Measurements from ENCODE around the gene CD300LG. TPM values are rescaled to one million over a fixed set of nuclear protein-coding genes. Genes with fewer than 3 reads are reported as not detected.
A peak's percentile ranks its signal among the peaks of the same experiment; 100 is the strongest.

Gene CD300LG
- total and polyA plus RNA-seq, 2 donors from 2014 or later = 1.2 to 3.1 TPM

DNA sequence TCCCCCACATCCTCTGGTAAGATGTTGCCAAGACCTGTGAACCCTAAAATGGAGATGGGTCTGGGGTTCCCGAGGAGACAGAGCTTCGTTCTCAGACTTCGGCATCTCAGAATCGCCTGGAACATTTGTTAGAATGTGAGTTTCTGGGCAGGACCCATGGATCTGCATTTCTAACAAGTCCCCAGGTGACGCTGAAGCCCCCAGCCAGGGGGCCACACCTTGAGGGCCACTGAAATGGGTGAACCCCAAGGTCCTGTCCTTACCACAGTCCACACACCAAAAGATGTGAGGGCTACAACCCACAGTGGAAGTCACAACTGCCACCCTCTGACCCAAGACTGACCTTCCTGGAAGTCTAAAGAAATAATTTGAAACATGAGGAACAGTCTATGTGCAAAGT, 28.0 kb upstream of the CD300LG start:
- FAIRE-seq = no peak
- TF ChIP-seq, protein P1, sequence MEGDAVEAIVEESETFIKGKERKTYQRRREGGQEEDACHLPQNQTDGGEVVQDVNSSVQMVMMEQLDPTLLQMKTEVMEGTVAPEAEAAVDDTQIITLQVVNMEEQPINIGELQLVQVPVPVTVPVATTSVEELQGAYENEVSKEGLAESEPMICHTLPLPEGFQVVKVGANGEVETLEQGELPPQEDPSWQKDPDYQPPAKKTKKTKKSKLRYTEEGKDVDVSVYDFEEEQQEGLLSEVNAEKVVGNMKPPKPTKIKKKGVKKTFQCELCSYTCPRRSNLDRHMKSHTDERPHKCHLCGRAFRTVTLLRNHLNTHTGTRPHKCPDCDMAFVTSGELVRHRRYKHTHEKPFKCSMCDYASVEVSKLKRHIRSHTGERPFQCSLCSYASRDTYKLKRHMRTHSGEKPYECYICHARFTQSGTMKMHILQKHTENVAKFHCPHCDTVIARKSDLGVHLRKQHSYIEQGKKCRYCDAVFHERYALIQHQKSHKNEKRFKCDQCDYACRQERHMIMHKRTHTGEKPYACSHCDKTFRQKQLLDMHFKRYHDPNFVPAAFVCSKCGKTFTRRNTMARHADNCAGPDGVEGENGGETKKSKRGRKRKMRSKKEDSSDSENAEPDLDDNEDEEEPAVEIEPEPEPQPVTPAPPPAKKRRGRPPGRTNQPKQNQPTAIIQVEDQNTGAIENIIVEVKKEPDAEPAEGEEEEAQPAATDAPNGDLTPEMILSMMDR (IDR thresholded peaks at IDR 0.05; ENCODE audit: borderline replicate concordance, extremely low read depth, insufficient read depth) = no peak
- no peak overlapping the region for H3K9ac ChIP-seq (ENCODE audit: low read length in 3 of 3)

DNA sequence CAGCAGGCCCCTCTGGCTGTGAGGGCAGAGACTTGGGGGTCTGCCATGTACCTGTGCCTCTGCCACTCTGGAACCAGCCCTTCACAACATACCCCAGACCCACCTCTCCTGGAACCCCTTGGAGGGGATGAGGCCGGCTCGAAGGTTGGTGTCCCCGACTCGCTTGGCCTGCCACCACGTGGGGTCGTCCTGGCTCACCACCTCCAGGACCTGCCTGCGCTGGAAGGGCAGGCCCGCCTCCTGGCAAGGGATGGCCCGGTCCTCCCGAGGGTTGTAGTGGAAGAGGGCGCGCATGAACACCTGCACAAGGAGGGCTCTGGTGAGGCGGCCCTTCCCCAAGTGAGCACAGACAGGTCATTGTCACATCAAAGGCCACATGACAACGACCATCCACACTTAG, 26.2 kb upstream of the CD300LG start:
- no peak overlapping the region for H3K9ac ChIP-seq (ENCODE audit: low read length in 3 of 3)
- no peak overlapping the region for H3K27ac ChIP-seq (ENCODE audit: low read depth in 2 of 2, low read length in 2 of 2)
- H3K36me3 ChIP-seq (ENCODE audit: control insufficient read depth in 2 of 3, insufficient read depth in 3 of 3, low read length in 3 of 3) = no peaks in the 10 kb centered on the region
- H3K27me3 ChIP-seq (ENCODE audit: control insufficient read depth, insufficient read depth, low read length) = no peaks in the 10 kb centered on the region
- TF ChIP-seq, protein P1 (IDR thresholded peaks at IDR 0.05; ENCODE audit: borderline replicate concordance, extremely low read depth, insufficient read depth) = no peak
- no peaks in the 10 kb centered on the region for H3K9me3 ChIP-seq (ENCODE audit: control insufficient read depth in 2 of 3, insufficient read depth in 1 of 3, low read length in 3 of 3)
- no peak for FAIRE-seq
- intact Hi-C loops (cut with DNase I) = no loop called here
- no peak for DNase-seq
- no peaks in the 10 kb centered on the region for H3K4me1 ChIP-seq (ENCODE audit: control insufficient read depth in 2 of 3, insufficient read depth in 2 of 3, low read depth in 1 of 3, low read length in 3 of 3)
- no peak overlapping the region for H3K4me3 ChIP-seq (ENCODE audit: low read length in 3 of 3)

More for the DNA sequence above, 28.0 kb upstream of the CD300LG start:
- no peaks in the 10 kb centered on the region for H3K9me3 ChIP-seq (ENCODE audit: control insufficient read depth in 2 of 3, insufficient read depth in 1 of 3, low read length in 3 of 3)
- no peak overlapping the region for H3K27ac ChIP-seq (ENCODE audit: low read depth in 2 of 2, low read length in 2 of 2)
- intact Hi-C loops (cut with DNase I) = no loop called here
- H3K4me3 ChIP-seq (ENCODE audit: low read length in 3 of 3) = no peak overlapping the region
- H3K4me1 ChIP-seq (ENCODE audit: control insufficient read depth in 2 of 3, insufficient read depth in 2 of 3, low read depth in 1 of 3, low read length in 3 of 3) = no peaks in the 10 kb centered on the region
- DNase-seq = no peak
- no peaks in the 10 kb centered on the region for H3K36me3 ChIP-seq (ENCODE audit: control insufficient read depth in 2 of 3, insufficient read depth in 3 of 3, low read length in 3 of 3)
- no peaks in the 10 kb centered on the region for H3K27me3 ChIP-seq (ENCODE audit: control insufficient read depth, insufficient read depth, low read length)

DNA sequence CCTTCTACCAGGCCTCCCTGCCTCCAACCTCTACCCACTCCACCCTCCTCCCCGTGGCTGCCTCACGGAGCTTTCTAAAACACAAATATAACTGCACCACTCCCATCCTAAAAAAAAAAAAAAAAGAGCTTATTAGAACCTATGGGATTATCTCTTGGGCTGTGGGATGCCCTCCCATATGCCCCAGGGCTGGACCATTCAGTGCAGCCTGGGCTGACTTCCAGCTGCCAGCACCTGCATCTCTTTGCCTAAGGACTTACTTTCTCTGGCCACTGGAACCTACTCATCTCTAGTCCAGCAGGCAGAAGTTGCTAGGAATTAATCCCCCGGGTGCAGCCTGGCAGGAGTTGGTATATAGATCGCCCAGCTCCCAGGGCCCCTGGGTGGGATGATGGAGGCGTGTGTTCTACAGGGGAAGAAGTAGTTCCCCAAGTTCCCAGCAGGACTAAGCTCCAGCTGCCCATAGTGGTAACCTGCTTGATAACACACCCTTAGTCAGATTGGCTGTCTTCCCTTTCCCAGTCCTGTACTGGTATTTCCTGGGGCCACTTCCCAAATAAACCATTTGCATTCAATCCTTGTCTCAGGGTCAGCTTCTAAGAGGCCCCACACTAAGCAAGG, 24.3 kb upstream of the CD300LG start:
- Histone ChIP-seq H3K9me3 (ENCODE audit: control insufficient read depth in 2 of 3, insufficient read depth in 1 of 3, low read length in 3 of 3) (no peaks in the 10 kb centered on the region), H3K27ac (ENCODE audit: low read depth in 2 of 2, low read length in 2 of 2) (peak overlapping the region in 1 of 2 donors; percentile 60), H3K27me3 (ENCODE audit: control insufficient read depth, insufficient read depth, low read length) (no peaks in the 10 kb centered on the region), H3K9ac (ENCODE audit: low read length in 3 of 3) (no peak overlapping the region), H3K36me3 (ENCODE audit: control insufficient read depth in 2 of 3, insufficient read depth in 3 of 3, low read length in 3 of 3) (no peaks in the 10 kb centered on the region), H3K4me3 (ENCODE audit: low read length in 3 of 3) (no peak overlapping the region), H3K4me1 (ENCODE audit: control insufficient read depth in 2 of 3, insufficient read depth in 2 of 3, low read depth in 1 of 3, low read length in 3 of 3) (no peaks in the 10 kb centered on the region)
- intact Hi-C loops (cut with DNase I) = no loop called here
- DNase-seq (no peak), FAIRE-seq (no peak)
- TF ChIP-seq, protein P1 (IDR thresholded peaks at IDR 0.05; ENCODE audit: borderline replicate concordance, extremely low read depth, insufficient read depth) = no peak
